ENCODE data around the gene KLHL29. TPM values are rescaled to one million over a fixed set of nuclear protein-coding genes. Genes with fewer than 3 reads are reported as not detected.

The KLHL29 gene
- polyA plus RNA-seq, 1 donor = 11.9 TPM

DNA sequence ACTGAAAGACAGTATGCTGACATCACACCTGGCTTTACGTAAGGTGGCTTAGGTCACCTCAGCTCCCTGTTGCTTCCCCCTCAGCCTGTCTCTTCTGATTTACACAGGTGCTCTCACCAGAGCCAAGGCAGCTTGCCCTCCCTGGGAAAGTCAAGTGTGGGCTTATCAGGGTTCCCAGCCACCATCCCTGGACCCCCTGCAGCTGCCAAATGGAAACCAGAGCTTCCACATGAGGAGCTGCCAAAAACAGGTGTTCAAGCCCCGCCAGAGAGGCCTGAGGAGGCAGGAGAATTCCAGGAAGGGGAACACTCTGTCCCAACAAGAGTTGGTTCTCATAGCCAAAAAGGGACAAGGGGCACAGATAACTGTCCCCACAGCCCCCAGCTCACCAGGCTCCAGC is 275.3 kb downstream of the KLHL29 start:
- no peak for DNase-seq

DNA sequence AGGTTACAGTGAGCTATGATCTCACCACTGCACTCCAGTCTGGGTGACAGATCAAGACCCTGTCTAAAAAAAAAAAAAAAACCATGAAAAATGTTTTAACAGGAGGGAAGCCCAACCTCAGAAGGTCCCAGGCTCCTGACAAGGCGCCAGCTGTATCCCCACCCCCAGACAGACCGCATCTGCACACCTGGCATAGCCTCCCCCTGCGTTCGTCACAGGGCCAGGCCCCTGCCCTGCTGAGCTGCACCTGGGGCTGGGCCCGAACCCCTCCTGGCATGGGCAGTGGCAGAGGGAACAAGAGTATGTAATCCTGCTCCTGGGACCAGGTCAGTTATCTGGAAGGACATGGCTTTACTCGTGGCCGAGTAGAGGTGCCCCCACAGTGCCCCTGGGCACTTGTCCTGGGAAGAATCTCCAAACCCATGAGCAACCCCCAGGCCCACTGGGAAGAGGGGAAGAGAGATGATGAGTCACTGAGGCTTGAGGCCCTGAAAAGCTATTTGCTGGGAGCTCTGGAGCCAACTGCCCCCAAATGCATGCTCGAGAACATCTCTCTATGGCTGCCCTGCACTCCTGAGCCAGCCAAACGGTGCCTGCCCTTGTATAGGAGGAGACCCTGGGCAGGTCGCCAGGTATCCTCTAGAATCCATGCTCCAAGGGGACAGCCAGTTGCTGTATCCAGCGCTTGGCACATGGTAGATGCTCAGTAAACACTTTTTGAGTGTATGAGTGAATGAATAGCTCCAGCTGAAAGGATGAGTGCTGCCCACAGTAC is 276.5 kb downstream of the KLHL29 start:
- no peak for DNase-seq

DNA sequence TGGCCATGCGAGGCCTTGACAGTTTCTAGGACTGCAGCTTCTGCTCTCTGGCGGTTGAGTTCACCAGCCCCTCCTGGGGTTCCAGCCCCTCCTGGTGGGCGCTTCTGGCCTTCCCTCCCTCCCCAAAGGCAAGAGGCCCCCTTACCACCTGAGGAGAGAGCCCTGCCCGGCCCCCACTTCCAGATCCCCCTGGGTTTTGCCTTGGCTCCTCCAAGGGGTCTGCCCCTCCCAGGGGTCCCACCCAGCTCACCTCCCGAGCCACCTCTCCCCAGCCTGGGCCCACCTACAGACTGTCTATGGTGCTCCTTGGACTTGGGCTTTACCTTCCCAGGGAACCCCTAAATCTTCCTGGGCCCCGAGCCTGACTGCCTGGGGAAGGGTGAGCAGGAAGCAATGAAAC is 277.5 kb downstream of the KLHL29 start:
- DNase-seq = no peak

DNA sequence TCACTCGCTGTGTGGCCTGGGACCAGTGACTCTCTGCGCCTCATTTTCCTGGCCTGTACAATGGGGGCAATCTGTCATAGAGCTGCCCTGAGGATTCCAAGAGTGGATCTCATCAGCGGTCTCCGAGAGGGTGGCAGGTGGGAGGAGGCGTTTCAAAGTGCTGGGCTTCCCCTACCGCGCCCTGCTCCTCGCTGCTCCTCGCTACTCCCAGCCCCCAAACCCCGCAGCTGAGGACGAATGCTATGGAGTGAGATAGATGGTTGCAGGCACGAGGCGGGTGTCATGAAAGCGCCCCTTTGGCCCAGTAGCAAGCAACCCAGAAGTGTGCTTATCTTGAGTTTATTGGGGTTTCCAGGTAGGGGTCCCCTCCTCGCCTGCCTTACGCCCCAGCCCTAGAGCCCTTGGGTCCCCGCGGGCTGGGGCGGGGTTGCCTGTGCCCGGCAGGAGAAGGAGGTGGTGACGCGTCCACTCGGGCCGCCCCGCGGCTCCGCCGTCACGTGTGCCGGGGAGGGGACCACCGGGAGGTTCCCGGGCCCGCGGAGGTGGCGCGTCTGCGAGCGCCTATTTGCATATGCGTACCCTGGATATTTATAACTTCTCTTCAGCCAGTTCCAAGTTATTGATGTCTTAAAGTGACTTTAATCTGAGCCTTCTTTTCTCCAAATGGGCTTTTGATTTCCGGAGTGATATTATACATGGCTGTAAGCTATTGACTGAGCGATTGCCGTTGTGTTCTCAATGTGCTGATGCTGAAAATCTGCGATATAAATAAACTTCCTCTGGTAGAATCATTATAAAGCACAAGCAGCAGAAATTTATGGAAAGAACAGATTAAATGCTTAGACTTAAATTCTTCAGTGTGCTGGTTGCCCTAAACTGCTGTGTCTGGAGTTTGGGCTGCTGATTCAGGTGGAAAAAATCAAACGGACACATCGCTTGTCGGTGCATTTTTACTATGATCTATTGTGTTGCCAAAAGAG is 278.3 kb downstream of the KLHL29 start:
- no peak for DNase-seq

DNA sequence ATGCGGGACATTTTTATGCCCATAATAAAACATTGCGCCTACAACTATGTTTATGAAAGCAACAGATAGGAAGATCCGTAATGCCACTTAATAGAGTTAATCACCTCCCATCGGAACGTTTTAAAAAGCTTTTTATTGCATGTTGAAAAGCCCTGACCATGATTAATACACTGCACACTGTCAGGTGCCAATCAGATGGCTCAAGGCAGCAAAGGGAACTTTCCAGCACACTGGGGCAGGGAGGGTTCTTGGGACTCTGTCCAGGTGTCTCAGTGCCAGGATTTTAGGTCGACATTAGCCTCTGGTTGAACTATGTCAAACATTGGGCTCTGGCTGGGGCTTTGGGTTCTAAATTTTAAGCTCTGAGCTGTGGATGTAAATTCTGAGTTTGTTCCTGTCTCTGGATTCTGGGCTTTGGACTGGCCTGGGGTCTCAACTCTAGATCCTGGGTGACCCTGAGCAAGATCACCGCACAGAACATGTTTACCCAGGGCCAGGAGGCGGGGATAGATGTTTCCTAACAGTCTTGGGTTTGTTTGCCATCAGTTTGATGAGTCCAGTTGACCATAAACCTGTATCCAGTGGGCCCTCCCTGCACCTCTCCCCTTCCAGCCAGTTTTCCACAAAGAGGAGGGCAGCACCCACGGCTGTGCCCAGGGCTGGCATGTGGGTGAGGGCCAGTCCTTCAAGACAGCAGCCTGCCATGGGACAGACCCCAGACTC is 279.2 kb downstream of the KLHL29 start:
- no peak for DNase-seq

DNA sequence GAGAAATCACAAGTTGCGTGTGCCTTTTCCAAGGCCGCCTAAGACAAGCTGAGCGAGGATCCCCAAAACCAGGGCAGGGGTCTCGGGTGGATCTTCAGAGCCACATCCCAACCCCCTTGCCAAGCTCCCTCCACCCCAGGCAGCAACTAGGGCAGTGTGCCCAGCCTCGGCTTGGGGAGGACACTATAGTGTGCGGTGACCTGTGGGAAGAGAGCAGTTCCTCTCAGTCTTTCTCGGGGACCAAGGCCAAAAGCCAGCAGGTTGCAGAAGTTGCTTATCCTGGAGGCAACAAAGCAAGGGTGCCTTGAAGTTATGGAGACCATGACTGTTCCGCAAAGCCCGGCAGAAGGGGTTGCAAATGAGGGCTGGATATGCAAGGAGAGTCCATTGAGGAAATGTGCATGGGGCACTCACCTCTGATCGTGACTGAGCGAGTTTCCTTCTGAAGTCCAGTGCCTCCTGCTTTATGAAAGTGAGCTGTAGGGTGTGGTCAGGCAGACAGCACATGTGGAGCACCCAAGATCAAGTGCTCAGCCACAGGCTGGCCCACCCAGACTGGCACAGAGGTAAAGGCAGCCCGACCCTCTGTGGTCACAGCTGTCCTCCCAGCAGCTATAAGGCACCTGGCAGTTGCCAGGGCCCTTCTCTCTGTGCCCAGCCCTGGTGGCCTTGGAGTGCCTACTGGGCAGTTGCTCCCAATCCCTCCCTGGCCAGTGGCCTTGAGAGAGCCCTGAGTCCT is 281.4 kb downstream of the KLHL29 start:
- no peak for DNase-seq

DNA sequence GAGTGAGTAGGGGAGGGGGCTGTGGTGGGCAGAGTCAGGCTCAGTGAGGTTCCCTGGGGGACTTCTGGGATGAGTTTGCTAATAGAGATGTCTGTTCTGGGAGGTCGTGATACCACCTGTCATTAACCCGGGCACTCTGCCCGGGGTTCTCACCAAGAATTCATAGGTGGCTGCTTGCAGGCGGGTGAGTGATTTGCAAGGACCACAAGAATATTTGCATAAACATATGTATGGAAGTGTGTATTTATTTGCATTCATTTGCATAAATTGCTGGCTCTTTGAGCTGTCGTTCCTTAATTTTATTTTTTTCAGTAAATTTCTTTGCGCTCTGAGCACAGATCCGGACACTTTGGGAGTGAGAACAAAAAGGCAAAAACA is 282.0 kb downstream of the KLHL29 start:
- DNase-seq = no peak

DNA sequence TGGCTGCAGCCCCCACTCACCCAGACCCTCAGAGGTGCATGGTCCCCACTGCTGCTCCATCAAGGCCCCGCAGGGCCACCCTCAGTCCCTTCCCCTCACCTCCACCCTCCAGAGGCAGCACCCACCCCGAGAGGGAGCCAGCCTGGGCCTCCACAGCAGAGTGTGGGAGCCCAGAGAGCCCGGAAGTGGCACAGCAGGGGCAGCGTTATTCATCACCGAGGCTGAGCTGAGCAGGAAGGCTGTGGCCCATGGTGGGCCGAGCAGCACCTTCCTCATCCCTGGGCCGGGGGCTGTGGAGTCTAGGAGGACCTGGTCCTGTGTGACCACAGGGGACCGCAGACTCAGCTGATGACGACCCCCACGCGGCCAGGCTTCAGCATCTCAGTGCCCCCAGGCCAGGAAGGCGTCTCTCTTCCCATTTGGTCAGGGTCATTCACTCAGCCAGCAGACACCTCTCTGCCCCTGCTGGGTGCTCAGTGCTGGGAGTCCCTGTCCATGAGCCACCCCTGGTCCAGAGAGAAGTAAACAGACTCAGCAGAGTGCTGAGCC is 283.9 kb downstream of the KLHL29 start:
- DNase-seq = no peak

DNA sequence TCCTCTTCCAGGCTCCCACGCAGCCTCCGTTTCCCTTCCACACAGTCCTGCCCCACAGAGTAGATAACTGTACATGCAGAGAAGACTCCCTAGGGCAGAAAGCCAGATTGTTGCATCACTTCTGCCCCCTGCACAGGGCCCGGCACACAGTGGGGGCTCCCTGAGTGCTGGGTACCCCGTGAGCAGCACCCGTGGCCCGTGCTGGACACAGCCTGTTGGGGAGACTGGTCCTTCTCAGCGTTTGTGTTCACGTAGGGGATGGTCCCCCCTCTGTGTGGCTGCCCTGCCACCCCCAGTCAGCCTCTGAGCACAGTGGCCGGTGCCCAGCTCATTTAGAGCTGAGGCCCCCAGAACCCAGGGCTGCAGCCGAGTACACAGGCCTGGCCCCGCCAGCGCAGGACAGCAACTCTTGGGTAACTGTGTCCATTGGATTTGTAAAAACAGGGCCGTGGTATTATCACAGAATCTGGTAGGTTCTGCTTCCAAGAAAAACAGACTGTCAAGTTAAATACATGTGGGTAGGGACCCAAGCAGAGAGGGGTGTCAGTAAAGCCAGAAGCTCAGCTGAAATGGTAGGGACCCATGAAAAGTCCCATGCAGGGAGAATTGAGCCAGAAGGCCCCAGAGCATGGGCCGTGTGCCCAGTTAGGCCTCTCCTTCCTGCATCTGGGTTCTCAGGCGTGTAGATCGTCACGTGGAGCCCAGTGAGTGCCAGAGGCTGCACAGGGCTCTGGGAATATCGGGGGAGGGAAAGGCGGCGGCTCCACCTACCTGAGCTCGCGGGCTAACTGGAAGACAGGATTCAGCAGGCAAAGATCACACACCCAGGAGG is 284.6 kb downstream of the KLHL29 start:
- DNase-seq = peak; percentile 78

DNA sequence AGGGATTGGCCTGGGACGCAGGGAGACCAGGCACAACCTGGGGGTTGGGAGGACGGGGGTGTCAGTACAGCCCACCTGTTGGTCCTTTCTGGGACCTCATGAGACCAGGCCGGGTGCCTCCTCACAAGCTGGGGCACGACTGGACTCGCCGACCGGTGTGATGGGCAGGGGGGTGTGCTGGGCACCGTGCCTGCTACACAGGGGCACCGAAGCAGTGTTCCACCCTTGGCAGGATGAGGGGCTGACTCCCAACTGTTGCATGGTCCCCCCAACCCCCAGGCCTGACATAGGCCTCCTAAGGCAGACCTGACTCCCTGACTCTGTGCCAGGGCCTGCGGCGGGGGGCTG is 285.2 kb downstream of the KLHL29 start:
- no peak for DNase-seq

DNA sequence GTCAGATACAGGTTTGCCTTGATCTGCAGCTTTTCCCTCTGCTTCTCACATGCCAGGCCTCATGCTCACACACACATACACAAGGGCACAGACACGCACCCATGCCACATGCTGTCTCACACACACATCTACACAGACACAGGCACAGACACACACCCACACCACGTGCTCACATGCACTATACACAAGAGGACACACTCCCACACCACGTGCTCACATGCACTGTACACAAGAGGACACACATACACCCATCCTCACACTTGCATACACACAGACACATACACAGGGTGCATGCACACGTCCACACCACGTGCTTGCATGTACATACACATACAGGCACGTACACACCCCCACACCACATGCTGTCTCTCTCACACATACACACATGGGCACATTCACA is 288.1 kb downstream of the KLHL29 start:
- DNase-seq = no peak

DNA sequence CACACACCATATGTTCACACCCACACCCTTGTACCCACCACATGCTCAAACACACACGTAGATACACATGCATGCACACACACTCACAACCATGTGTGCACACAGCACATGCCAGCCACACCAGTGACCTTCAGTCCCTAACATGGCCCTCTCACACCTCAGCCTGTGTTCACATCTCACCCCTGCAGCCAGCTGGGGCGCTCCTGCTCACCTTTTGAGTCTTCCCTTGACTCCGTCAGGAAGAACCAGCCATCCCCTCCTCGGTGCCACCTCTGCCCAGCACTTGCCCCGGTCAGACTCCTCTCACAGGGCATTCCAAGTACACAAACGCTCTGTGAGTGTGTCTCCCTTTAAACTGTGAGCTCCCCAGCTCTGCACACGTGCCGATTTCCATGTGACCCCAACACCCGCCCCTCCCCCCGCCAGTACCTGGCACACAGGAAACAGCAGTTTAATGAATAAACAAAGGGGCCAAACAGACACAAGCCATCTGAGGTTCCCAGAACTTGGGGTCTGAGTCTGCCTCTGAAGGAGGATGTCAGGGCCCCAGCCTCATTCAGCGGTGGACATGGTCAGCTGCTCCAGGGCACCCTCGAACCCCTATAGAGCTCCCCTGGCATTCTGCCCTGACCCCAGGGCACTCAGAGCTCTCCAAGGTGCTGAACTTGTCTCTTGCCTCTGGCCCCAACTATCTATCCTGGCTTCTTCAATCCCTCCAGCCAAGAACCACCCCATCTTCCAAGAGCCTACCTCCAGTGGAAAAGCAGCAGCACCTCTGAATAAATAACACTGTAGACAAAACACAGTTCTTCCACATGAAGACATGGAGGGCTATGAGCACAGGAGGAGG is 289.1 kb downstream of the KLHL29 start:
- no peak for DNase-seq

DNA sequence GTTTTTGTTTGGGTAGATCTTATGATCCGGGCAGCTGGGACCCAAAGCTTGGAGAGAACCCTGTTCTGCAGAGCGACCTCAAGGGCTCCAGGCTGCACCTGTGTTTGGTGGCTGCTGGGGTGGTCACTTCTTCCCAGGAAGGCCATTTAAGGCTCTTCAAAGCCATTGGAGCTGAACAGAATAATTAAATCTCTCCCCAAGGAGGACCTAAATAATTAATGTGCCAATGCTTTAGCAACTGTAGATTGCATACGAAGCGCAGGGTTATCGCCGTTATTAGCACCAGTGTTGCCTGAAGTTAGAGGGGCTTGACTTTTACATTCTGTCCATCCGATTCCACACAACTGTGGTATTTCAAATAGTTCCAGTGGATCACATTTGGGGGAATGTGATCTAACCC is 290.5 kb downstream of the KLHL29 start:
- no peak for DNase-seq

DNA sequence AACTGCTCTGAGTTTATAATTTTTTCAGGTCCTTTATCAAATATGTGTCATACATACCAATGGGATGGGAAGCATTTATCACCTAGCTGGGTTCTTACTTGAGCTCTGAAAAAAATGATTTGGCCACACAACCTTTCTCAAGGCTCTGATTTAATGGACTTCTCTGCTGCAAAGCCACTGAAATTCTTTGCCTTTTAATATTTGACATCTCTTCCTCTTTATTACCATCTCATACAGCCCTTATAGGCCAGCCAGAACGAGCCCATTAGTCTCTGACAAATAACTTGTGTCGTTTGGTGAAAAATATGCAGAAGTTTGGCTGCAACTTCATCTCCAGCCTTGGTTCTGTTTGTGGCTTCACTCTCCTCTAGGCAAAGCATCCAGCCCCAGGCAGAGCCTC is 292.9 kb downstream of the KLHL29 start:
- no peak for DNase-seq

DNA sequence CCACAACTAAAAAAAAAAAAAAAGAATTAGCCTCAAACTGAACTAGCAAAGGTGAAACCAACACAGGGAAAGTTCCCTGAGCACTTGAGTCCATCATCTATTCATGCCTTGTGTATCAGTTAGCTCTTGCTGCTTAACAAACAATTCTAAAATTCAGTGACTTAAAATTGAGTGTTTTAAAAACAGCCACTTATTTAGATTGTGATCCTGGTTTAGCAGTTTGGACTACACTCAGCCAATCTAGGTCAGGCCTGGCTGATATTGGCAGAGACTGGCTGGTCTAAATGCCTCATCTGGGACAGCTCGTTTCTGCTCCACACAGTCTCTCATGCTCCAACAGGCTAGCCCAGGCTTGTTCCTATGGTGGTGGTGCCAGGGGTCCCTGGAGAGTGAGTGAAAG is 294.1 kb downstream of the KLHL29 start:
- no peak for DNase-seq

DNA sequence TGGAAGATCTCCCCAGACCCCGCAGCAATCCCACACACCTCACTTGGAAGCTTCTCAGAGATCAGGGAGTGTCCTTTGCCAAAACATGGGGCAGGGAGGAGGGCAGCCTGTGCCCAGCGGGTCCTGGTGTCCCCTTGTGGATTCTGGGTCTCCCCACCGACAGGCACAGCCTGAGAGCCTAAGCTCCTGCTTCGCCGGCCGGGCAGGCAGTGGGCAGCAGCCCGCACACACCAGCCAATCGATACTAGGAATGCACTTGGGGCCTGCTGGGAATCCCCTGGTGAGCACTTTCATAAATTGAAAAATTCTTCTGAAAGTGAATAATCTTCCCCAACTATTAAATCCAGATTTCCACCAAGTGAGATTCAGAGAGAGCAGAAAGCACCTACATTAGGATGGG is 296.0 kb downstream of the KLHL29 start:
- DNase-seq = no peak

DNA sequence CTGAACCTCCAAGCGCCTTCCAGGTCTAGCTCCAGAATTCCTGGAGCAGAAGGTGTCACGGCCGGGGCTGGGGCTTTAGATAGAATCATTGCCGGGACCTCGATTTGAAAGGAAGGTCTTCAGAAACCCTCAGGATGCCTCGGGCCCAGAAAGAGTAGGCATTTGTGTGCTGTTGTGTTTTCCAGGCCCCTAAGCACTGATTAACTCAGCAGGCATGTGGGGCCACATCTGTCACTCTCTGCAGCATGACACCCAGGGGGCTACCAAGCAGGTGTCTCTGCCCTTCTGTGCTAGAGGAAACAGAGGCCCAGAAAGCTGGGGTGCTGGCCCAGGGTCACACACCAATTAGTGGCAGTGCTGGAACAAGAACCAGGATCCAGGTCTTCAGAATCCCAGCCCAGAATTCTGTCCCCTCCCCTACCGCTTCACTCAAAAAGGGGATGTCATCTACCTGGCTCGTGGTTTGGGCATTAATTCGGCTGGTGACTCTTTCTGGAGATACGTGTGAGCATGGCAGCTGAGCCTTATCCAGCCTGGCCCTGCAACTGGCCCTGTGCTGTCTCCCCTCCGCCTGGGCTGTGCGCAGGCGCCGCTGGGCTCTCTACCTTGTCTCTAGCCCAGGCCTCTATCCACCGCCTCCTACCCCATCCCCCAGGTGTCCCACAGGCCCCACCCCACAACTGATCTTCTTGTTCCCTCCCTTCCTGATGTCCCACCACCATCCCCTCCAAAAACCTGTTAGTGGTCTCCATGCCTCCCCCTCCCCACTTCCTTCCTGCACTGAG is 296.6 kb downstream of the KLHL29 start:
- no peak for DNase-seq

DNA sequence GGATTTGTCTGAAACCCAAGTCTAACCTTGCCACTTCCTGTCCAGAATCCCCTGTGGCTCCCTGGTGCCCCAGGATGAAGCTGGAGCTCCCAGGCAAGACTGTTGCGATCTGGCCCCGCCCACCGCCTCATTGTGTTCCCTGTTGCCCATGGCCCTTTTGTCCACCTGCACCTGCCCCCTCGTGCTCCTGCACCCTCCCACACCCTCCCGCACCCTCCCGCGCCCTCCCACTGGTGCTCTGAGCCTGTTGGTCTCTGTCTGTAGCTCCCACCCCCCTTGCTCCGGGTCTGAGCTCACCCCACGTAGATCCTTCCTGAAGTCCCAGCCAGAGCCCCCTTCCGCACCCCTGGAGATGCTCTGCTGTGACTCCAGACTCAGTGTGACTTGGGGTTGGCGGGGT is 297.5 kb downstream of the KLHL29 start:
- no peak for DNase-seq

DNA sequence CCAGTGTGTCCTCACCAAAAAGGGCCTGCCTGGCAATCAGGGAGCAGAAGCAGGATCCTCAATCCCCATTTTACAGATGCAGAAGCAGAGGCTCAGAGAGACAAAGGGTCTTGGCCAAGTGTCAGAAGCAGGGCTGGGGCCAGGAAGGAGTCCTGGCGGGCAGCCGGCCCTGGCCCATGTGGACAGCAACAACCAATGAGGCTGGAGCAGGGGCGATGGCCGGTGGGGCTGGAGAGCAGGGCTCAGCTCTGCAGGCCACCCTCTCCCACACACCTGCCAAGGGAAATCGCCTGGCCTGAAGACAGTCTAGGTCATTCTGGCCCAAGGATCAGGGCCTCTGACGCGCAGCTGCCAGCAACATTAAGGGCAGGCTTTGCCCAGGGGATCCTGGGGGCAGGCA is 298.0 kb downstream of the KLHL29 start:
- DNase-seq = no peak
